NCI-H1436 treated with DMSO at 0.1 percent for 48 hours (cell line): ENCODE data around the gene TTBK2.
"Not testable (repeated sequence)": the region's sequence is repeated elsewhere in the genome, so short reads cannot be mapped to it uniquely, and the experiment has no call there.

Source experiments
- DNase-seq: peaks from one replicate; lab custom pipeline; 2025; lab: John Stamatoyannopoulos, UW

The TTBK2 gene

DNA sequence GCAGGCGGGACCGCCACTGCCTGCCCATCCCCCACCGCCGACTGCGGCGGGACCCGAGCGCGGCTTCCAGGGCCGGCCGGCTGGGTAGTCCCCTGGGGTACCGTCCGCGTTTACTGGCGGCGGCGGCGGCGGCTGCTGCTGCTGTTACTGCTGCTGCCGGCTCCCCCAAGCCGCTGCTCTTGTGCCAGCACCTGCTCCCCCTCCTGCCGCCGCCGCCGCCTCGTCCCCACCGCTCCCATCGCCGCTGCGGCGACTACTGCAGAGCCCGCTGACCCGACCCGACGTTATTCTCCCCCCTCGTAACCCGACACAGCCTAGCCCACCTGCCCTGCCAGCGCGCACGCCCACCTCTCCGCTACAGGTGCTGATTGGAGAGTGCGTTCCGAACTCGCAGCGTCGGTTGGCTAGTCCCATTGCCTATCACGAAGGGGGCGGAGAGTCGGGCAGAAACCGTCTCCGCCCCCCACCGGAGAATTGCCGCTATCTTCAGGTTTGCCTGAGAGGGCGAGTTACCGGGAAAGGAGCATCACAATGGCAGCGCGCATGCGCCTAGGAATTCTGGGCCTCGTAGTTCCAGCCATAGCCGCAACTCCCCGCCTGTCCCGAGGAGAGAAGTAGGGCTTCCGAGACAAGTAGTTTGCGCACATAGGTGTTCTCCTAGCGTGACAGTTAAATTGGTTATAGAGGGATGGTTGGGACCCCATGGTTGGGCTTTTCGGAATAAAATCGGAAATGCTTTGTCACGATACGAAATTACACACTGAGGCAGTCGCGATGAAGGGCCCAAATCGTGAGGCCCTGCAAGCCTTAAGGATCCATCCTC, at the start of gene TTBK2:
Gene TTBK2 (minus strand): TSS at position 260 of the 823 bp plus-strand sequence. CDS start 42,161 bp downstream, outside the sequence.
- DNase-seq = peak; percentile 94

DNA sequence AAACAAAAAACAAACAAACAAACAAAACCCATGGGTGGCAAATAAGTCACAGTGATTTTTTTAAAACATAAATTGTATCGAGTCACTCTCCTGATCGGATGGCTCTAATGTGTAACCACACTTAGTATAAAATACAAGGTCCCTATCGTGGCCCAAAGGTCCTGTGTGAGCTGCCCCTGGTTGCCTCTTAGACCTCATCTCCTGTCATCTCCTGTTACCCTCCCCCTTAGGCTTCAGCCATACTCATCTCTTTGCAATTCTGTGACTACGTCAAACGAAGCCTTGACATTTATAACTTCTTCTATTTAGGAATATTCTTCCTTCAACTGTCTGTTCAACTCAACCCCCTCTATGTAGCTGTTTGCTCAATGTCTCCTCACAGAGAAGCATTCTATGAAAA, 43.9 kb upstream of the TTBK2 start:
- no peak for DNase-seq

GRCh38 chr15:42955518-42955917, 34.9 kb upstream of the TTBK2 start:
- no peak for DNase-seq

DNA sequence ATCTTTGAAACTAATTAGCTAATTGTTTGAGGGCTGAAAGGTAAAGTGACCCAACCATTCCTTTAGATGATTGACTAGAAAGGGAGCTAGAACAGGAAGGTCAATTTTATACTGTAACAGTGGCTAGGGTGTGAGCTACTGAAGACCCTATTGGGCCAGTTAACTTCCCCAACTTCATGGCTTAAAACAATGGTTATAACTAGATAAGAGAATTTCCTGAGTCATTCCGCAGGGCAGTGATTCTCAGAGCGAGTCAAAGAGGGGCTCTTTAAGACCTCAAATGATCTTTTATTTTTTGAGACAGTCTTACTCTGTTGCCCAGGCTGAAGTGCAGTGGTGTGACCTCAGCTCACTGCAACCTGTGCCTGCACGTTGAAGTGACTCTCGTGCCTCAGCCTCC, 33.7 kb upstream of the TTBK2 start:
- no peak for DNase-seq

DNA sequence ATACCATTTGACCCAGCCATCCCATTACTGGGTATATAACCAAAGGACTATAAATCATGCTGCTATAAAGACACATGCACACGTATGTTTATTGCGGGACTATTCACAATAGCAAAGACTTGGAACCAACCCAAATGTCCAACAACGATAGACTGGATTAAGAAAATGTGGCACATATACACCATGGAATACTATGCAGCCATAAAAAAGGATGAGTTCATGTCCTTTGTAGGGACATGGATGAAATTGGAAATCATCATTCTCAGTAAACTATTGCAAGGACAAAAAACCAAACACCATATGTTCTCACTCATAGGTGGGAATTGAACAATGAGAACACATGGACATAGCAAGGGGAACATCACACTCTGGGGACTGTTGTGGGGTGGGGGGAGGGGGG, 28.3 kb upstream of the TTBK2 start:
- DNase-seq = not testable (repeated sequence)

DNA sequence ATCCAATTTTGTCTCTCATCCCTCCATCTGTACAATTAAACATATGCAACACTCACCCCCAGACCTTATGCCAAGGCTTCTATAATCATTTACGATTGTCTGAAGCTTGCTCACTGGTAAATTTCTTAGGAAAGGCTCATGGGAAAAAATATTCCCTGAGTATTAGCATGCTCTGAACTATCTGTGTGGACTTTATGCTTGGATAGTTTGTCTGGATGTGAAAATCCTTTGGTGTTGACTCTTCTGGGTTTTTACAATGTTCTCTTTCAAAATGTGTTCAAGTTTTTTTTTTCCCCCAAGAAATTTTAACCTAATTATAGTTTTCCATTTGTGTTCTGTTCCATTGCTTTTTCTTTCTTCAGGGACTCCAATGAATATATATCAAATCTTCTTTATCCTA, 19.9 kb upstream of the TTBK2 start:
- no peak for DNase-seq

GRCh38 chr15:42939841-42940240, 19.3 kb upstream of the TTBK2 start:
- no peak for DNase-seq

GRCh38 chr15:42937143-42937542, 16.6 kb upstream of the TTBK2 start:
- no peak for DNase-seq

DNA sequence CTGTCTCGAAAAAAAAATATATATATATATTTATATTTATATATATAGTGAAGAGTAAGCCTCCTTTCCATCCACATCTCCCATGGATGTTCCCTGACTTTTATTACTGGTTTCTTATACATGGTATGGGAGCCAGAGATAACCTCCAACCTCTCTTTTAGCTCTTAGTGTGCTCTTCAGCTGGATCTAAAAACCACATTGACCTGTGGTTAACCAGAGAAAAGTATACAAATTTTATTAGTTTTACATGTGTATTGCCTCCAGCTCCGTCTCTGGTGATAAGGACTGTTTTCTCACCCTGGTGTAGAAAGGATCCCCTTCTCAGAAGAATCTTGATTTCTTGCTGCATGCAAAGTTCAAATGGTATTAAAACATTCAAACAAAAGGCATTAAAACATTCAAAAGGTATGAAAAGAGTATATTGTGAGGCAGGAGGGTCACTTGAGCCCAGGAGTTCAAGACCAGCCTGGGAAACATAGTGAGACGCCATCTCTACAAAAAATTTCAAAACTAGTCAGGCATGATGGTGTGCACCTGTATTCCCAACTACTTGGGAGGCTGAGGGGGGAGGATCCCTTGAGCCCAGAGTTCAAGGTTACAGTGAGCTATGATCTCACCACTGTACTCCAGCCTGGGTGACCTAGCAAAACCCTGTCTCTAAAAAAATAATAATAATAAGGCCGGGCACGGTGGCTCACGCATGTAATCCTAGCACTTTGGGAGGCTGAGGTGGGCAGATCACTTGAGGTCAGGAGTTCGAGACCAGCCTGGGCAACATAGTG, 13.5 kb upstream of the TTBK2 start:
- DNase-seq = no peak

- no peak for DNase-seq
Observed at GRCh38 chr15:42932833-42933515, 12.4 kb upstream of the TTBK2 start.

DNA sequence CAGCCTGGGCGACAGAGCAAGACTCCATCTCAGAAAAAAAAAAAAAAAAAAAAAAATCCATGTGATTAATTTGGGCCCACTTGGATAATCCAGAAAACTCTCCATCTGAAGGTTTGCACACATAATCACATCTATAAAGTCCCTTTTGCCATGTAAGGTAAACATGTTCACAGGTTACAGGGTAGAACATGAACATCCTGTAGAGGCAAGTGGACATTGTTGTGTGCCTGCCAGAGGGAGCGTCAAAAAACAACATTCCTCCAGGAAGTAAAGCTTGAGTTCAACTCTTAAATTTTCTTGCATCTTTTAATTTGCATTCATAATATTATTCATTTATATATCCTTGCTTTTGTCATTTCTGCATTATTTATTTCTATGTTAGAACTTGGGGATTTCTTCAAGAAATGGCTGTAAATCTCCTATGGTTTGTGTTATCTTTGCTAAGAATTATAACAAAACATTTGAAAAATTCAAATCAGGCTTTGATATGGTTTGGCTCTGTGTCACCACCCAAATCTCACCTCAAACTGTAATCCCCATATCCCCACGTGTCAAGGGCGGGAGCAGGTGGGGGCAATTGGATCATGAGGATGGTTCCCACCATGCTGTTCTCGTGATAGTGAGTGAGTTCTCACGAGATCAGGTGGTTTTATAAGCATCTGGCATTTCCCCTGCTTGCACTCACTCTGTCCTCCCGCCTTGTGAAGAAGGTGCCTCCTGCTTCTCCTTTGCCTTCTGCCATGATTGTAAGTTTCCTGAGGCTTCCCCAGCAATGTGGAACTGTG, 11.3 kb upstream of the TTBK2 start:
- no peak for DNase-seq

- DNase-seq = no peak
Observed at GRCh38 chr15:42929306-42929848, 8.8 kb upstream of the TTBK2 start.

DNA sequence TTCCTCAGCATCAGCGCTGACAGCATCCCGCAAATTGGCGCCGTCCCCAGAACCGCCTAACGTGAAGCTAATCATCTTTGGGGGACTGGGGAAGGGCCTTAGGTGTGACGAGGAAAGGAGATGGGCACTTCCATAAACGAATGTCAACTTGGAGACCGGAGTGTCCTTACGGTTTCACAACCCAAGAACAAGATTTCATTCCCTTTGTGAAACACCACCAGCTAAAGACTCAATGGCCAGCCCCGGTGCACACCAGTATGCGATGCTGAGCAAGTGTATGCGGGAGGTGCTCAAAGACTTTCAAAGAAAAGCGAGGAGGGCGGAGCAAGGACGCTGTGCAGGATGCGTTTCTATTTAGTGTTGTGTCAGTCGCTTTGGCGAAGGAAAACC, 759 bp upstream of the TTBK2 start:
- no peak for DNase-seq

DNA sequence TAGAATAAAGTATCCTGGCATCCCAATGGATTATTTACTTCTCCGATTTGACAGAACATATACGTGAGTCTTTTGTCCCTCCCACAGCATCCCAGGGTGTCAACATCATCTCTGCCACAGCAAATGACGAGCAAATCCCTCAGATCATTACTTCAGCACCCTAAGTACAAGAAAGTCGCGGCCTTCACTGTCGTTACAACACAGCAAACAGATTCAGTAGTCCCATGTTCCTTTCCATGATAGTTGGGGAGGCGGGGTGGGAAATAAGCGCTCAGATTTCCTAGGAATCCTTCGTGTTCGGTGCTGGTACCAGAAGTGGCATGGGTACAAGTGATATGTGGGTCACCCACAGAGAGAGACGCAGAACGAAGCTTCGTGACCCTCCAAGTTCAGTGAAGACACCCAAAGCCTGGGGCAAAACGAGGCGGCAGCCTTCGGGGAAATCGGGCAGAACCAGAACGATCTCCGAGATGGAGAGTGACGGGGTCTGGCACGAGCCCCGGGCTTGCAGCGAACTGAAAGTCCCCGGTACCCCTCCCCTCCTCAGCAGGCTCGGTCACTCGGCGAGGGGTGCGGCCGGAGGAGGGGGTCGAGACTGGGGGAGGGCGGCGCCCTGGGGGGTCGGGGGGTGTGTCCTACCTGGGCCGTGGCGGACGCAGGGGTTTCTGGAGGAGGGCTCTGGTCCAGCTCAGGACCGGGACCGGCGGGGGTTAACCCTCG, 619 bp downstream of the TTBK2 start:
- DNase-seq = no peak

DNA sequence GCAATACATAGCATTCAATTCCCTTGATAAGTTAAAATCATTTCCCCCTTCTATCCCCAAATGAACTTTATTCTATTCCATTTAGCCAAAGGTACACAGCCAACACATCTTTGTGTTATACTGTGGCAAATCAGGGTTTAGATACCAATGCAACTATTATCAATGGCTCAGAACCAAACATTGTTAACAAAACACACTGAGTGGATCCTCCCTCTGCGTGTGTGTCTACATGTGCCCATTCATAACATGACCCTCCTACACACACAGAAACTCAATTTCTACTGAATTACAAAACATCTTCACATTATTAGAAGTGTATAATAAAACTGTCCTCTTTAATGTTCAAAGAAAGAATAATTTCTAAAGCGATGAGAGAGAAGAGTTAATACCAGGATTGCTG, 1.3 kb downstream of the TTBK2 start:
- DNase-seq = no peak

GRCh38 chr15:42918047-42918446, 2.5 kb downstream of the TTBK2 start:
- no peak for DNase-seq

DNA sequence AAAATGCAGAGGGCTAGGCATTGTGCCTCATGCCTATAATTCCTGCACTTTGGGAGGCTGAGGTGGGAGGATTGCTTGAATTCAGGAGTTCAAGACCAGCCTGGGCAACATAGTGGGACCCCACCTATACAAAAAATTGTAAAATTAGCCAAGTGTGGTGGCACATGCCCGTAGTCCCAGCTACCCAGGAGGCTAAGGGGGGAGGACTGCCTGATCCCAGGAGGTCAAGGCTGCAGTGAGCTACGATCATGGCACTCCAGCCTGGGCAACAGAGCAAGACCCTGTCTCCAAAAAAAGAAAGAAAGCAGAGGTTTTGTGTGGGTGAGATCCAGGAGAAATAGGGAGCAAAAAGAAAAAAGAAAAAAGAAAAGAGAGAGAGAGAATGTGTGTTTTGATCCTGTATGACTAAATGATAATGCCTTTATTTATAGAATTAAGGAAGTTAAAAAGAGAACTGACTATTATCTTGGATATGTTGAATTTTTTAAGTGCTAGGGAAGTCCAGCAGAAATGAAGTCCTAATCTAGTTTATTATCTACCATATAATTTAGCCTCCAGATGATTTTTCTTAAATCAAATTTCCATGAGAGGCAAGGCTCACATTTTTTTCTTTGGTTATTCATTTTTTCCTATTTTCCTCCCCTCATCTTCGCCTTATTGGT, 4.8 kb downstream of the TTBK2 start:
- no peak for DNase-seq

DNA sequence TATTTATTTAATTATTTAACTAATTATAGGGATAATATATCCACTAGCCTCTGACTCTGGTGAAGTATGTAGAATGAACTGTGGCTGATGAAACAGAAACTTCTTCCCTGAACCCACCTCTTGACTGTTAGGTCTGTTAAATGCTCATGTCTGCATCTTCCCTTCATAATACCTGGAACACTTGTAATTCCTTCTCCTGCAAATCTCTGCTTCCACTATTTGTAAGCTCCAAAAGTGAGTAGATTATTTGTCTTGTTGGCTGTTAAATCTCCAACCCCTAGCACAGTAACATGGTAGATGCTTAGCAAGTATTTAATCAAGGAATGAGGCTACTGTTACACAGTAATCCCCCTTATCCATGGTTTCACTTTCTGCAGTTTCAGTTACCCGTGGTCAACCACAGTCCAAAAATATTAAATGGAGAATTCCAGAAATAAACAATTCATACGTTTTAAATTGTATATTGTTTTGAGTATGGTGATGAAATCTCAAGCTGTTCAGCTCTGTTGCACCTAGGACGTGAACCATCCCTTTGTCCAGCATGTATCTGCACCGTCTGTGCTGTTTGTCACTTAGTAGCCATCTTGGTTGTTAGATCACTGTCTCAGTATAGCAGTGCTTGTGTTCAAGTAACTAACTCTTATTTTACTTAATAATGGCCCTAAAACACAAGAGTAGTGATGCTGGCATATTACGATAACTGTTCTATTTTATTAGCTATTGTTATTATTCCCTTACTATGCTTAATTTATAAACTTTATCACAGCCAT, 5.7 kb downstream of the TTBK2 start:
- no peak for DNase-seq

DNA sequence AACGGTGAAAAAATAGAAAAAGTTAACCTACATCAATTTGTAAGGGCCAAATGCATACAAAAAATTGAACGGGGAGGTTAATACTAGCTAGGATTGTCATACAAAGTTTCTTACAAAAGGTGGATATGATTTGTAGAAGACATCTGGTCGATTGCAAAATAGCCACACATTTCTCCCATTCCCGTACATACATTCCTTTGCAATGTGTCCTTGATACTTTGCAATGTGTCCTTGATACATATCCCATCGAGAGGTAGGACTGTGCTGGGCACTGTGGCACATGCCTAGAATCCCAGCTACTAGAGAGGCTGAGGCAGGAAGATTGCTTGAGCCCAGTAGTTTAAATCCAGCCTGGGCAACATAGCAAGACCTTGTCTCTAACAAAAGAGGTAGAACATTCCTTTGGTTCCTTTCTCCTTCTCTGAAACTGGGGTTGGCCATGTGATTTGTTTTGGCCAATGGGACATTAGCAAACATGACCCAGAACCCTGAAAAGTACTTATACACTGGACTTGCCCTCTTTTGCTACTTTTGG, 9.5 kb downstream of the TTBK2 start:
- DNase-seq = no peak
